Measurements from ENCODE around the gene ZC3H6.

Gene ZC3H6

DNA sequence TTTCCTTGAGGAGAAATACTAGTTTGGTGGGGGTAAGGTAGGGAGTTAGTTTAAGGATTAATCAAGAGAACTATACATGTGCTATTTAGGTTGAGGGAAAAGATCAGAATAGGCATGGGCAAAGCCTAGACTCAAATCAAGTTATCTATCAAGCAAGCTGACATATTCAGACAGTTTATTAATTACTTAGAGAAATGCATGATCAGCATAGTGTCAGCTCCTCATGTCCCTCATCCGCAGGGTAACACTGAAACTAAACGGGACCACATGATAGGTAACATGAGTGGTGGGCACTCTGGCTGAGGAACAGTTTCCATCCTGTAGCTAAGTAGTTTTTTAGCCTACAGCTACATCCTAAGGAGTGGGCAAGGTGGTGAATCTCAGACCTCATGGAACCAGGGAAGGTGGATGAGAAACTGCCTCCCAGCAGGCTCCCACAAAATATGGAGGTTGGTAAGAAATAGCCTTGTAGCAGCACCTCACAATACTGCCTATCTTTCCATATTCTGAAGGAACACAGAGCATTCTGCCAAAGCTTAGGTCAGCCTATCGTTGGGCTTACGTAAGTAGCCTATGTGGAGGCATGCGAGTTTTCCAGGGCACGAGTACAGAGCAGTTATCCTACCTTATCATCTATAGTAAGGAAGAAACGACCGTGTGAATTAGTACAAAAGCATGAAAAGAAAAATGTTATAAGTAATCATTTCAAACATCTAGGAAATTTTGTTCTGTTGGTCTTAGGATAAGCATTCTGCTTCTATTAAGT, 18.4 kb downstream of the ZC3H6 start:
- no peak for TF ChIP-seq CTCF (IDR thresholded peaks at IDR 0.05; ENCODE audit: low read length, missing control alignments)
- no peak overlapping the region for H3K4me3 ChIP-seq (replicated peaks; ENCODE audit: low read depth, low read length)
- peak; percentile 49 for DNase-seq (ENCODE audit: low read depth)

DNA sequence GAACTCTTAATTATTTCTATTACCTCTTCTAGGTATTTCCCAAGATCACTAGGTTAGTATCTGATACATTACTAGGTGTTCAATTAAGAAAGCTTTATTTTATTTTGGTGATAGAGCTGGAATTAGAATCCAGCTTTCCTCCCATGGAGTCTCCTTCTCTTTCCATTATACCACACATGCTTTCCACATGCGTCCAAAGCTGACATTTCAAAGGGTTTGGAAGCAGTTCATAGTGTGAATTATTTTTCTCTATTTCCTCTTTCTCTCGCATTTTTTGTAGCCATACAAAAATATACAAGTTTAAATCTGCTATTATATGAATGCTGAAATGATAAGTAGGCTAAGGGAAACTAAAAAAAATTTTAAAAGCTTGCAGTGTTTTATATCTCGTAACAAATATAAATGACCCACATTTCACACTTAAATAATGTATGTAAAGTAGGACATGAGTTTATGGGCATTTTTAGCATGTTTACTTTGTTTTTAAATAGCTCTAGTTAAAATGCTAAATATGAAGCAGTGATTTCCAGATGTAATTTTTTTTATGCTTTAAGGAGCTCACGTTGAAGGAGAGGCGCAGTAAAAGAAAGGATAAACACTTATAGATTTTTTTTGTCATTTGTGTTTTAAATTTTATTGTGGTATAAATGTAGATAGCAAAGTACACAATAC, 20.1 kb downstream of the ZC3H6 start:
- no peak for TF ChIP-seq CTCF (IDR thresholded peaks at IDR 0.05; ENCODE audit: low read length, missing control alignments)
- DNase-seq (ENCODE audit: low read depth): no peak
- no peak overlapping the region for H3K4me3 ChIP-seq (replicated peaks; ENCODE audit: low read depth, low read length)

- no peak for DNase-seq (ENCODE audit: low read depth)
- no peak overlapping the region for H3K4me3 ChIP-seq (replicated peaks; ENCODE audit: low read depth, low read length)
- no peak for TF ChIP-seq CTCF (IDR thresholded peaks at IDR 0.05; ENCODE audit: low read length, missing control alignments)
These were observed 21.0 kb downstream of the ZC3H6 start for GRCh38 chr2:112296407-112296806.

- DNase-seq (ENCODE audit: low read depth): peak; percentile 90
- no peak for TF ChIP-seq CTCF (IDR thresholded peaks at IDR 0.05; ENCODE audit: low read length, missing control alignments)
- H3K4me3 ChIP-seq (replicated peaks; ENCODE audit: low read depth, low read length): no peak overlapping the region
These were observed 25.8 kb downstream of the ZC3H6 start for GRCh38 chr2:112301171-112301584.

DNA sequence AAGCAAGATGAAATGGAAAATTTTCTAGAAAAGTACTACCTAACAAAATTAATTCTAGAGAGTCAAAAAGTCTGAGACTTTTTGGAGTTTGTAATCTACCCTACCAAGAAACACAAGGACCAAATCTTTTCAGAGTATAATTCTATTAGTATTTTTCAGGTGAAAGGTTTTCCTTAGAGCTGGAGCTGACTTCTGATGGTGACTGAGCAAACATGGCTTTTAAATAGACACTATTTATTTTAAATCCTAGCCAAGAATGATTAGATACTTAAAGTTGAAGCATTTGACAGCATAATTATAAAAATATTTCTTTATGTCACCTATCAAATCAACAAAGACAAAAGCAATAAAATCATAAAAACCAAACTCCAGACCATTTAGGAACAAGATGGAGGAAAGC, 26.6 kb downstream of the ZC3H6 start:
- DNase-seq (ENCODE audit: low read depth): no peak
- no peak for TF ChIP-seq CTCF (IDR thresholded peaks at IDR 0.05; ENCODE audit: low read length, missing control alignments)
- H3K4me3 ChIP-seq (replicated peaks; ENCODE audit: low read depth, low read length): no peak overlapping the region

GRCh38 chr2:112304298-112304941, 29.0 kb downstream of the ZC3H6 start:
- no peak for TF ChIP-seq CTCF (IDR thresholded peaks at IDR 0.05; ENCODE audit: low read length, missing control alignments)
- DNase-seq (ENCODE audit: low read depth): no peak
- H3K4me3 ChIP-seq (replicated peaks; ENCODE audit: low read depth, low read length): no peak overlapping the region

All from fibroblast of pulmonary artery (primary cell).